Fibroblast of skin of abdomen (primary cell): ENCODE measurements around the gene MDM1.

Source experiments
- DNase-seq: peaks from one replicate; pipeline ENCODE4 v3.0.0-alpha.2; 2013

Gene MDM1

GRCh38 chr12:68321140-68321539, 11.0 kb downstream of the MDM1 start:
- no peak for DNase-seq

GRCh38 chr12:68319988-68320623, 12.1 kb downstream of the MDM1 start:
- peak; percentile 65 for DNase-seq

- DNase-seq, result peak; percentile 49
Observed at GRCh38 chr12:68317047-68317667, 15.0 kb downstream of the MDM1 start.

- DNase-seq, result peak; percentile 90
Observed at GRCh38 chr12:68310370-68310769, 21.8 kb downstream of the MDM1 start.

- DNase-seq, result no peak
Observed at GRCh38 chr12:68306564-68306963, 25.6 kb downstream of the MDM1 start.

GRCh38 chr12:68305278-68305677, 26.9 kb downstream of the MDM1 start:
- no peak for DNase-seq

GRCh38 chr12:68304626-68305025, 27.5 kb downstream of the MDM1 start:
- no peak for DNase-seq

- peak; percentile 25 for DNase-seq
Observed at GRCh38 chr12:68303850-68304249, 28.3 kb downstream of the MDM1 start.

- no peak for DNase-seq
Observed at GRCh38 chr12:68297929-68298328, 34.2 kb downstream of the MDM1 start.

GRCh38 chr12:68294251-68294650, 37.9 kb downstream of the MDM1 start:
- DNase-seq, result no peak

- no peak for DNase-seq
Observed at GRCh38 chr12:68293347-68293746, 38.8 kb downstream of the MDM1 start.

- no peak for DNase-seq
Observed at GRCh38 chr12:68292151-68292943, 39.8 kb downstream of the MDM1 start.

GRCh38 chr12:68291396-68292036, 40.6 kb downstream of the MDM1 start:
- DNase-seq, result no peak

- DNase-seq, result no peak
Observed at GRCh38 chr12:68290126-68290525, 42.0 kb downstream of the MDM1 start.

- no peak for DNase-seq
Observed at GRCh38 chr12:68287106-68287505, 45.1 kb downstream of the MDM1 start.

GRCh38 chr12:68286396-68286795, 45.8 kb downstream of the MDM1 start:
- DNase-seq, result no peak

- DNase-seq, result no peak
Observed at GRCh38 chr12:68285541-68285940, 46.6 kb downstream of the MDM1 start.

GRCh38 chr12:68281322-68282077, 50.7 kb downstream of the MDM1 start:
- no peak for DNase-seq

- no peak for DNase-seq
Observed at GRCh38 chr12:68280240-68280639, 51.9 kb downstream of the MDM1 start.

GRCh38 chr12:68279227-68280054, 52.7 kb downstream of the MDM1 start:
- no peak for DNase-seq

- no peak for DNase-seq
Observed at GRCh38 chr12:68276402-68276930, 55.7 kb downstream of the MDM1 start.
